GM20000 (cell line): ENCODE data around the gene MAP2K3.

Experiments
- DNase-seq: peaks from one replicate; pipeline ENCODE4 v3.0.0; 2012; ENCODE audit warnings: low spot score
- TF ChIP-seq, protein P1 (sequence below): IDR thresholded peaks from 2 replicates; pipeline ENCODE4 v1.5.1; 2012; ENCODE audit warnings: mild to moderate bottlenecking, control low read depth; ENCODE audit errors: extremely low read depth, missing control alignments

The MAP2K3 gene

DNA sequence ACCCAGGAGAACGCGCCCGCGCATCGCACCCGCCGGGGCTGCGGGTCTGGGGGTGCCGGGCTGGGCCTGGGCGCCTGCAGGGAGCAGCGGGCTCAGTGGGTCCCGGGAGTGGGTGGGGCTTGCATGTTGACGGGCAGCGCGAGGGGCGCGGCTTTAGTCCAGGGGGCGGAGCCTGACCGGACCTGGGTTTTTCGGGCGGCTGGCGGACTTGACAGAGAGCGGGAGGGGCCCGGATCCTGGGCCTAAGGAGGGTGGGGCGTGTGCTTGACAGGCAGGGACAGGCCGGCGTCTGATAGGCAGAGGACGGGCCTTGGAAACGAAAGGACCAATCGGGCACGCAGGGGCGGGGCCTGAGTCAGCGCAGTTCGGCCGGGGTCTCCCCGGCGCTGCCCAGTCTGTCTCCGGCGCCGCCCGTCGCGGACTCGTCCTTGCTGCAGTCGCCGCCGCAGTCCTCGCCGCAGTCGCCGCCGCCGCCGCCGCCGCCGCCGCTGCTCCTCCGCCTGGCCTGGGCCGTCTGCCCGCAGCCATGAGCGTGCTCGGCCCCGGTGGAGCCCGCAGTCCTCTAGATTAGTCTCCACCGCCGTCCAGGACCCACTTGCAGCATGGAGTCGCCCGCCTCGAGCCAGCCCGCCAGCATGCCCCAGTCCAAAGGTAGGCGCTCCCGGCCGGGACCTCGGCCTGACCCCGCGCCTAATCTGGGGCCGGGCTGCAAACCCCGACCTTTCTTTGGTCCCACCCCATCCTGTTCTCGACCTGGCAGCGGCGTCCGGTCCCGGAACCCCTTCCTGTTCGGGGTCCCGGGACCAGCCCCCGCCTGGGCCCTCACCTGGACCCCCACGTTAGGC lies at the start of gene MAP2K3:
TSS of gene MAP2K3 (plus strand) at position 393 of the 845 bp plus-strand sequence. CDS start at position 603, 210 bp downstream.
- peak; percentile 99 for DNase-seq
- TF ChIP-seq, protein P1, sequence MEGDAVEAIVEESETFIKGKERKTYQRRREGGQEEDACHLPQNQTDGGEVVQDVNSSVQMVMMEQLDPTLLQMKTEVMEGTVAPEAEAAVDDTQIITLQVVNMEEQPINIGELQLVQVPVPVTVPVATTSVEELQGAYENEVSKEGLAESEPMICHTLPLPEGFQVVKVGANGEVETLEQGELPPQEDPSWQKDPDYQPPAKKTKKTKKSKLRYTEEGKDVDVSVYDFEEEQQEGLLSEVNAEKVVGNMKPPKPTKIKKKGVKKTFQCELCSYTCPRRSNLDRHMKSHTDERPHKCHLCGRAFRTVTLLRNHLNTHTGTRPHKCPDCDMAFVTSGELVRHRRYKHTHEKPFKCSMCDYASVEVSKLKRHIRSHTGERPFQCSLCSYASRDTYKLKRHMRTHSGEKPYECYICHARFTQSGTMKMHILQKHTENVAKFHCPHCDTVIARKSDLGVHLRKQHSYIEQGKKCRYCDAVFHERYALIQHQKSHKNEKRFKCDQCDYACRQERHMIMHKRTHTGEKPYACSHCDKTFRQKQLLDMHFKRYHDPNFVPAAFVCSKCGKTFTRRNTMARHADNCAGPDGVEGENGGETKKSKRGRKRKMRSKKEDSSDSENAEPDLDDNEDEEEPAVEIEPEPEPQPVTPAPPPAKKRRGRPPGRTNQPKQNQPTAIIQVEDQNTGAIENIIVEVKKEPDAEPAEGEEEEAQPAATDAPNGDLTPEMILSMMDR = no peak

DNA sequence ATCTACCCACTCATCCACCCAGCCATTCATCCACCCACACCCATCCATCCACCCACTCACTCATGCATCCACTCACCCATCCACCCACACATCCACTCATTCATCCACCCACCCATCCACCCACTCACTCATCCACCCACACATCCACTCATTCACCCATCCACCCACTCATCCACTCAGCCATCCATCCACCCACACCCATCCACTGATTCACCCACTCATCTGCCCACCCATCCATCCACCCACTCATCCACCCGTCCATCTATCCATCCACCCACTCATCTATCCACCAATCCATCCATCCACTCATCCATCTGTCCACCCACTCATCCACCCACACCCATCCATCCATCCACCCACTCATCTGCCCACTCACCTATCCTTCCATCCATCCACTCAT lies 48.6 kb upstream of the MAP2K3 start:
- TF ChIP-seq, protein P1 = no peak
- no peak for DNase-seq

DNA sequence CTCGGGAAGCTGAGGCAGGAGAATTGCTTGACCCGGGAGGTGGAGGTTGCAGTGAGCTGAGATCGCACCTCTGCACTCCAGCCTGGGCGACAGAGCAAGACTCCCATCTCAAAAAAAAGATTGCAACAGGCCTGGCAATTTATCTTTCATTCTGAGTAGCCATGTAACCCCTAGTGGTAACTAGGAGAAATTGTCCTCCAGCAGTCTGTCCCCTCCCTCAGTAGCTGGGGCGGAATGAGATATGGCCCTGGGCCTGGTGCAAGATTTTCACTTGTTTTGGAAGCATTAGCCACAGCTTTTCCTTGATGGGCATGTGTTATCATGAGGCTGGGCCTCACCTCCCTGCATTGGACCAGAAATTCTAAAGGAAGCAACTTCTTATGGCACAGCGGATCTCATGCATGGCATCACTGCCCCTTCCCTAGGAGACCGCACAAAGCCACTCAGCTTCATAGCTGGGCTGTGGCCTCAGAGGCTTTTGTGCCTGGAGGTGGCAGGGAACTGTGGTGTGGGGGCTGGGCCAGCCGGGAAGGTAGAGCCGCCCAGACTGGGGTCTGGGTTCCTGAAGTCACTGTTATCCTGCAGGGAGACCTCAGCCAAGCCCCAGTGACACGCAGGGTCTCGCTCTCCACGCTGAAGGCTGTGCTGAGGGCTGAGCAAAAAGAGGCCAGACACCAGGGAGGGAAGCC lies 44.7 kb upstream of the MAP2K3 start:
- DNase-seq = peak; percentile 59
- TF ChIP-seq, protein P1 = no peak

DNA sequence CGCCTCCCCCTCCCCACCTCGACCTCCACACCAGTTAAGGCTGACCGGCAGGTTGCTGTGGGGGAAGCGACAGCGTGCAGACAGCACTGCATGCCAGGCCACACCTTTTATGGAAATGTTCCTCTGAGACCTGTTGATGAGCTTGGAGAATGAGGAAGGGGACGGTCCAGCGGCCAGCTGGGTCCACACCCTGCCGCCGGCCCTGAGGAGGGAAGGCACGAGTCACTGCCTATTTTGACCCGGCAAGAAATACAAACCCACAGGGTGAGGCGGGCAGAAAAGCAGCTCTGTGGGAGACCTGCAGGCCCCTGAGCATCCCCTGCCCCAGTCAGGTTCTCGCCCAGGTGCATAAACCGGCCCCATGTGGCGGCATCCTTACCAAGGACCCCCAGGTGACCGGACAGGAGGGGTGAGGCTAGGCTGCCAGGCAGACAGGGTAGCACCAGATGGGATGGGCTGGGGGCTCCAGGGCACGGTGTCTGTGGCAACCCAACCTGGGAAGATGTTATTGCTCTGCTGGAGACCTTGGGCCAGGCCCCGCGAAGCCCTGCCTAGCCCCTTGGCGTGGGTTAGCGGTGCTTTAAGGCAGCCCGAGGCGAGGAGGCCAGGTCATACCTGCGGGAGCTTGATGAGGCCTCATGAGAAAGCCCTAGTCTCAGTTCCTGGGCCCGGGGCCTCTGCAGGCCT lies 44.0 kb upstream of the MAP2K3 start:
- TF ChIP-seq, protein P1 = no peak
- no peak for DNase-seq

DNA sequence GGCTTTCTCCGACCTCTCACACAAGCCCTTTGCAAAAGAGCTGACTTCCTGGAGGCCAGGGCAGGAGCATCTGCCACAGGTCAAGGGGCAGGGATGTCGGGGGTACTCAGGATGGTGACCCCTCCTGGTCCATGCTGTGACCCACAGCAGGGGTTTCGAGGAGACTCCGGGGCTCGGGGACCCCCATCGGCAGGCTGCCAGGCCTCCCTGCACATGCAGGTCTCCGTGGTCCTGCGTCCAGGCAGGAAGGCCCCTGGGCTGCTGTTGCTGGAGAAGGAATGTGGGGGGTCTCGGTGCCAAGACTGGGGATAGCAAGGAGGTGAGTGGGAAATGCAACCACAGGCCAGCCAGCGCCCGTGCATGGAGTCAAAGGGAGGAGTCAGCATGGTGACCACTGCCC lies 42.9 kb upstream of the MAP2K3 start:
- TF ChIP-seq, protein P1 = no peak
- no peak for DNase-seq

DNA sequence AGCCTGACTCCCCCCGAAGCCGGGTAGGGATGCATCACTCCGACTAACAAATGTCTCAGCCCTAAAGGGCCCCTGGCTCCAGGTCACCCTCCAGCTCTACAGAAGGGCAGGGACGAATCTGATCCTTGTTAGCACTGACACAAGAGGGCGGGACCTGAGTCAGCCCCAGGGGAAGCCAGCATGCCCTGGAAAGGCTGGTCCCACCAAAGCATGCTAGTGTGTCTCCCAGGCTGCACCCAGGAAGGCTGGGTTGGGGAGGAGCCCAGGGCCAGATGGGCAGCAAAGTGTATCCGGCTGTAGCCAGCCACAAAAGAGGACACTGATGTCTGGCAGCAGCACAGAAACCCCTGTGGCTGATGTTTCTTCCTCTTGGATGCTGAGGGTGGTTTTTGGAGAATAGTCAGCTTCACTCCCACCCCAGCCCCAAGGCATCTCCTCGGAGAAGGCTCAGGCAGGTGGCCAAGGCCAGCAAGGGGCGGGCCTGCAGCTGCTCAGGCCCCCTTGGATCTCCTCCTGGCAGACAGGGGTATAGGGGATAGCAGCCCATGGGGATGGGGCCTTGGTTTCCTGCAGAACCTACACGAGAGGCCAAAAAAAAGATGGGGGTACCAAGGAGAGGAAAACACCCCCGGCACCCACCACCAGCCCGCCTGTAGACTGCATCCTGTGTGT lies 42.3 kb upstream of the MAP2K3 start:
- TF ChIP-seq, protein P1 = no peak
- DNase-seq = no peak
